Activated T-cell treated with anti-CD3 and anti-CD28 coated beads for 24 hours (primary cell): Measurements from ENCODE around the gene ZNF618.

Source experiments
- DNase-seq: peaks from one replicate; pipeline ENCODE4 v3.0.0-alpha.2; 2020; ENCODE audit warnings: low read depth

ZNF618 gene

GRCh38 chr9:113934167-113934828 lies 58.2 kb downstream of the ZNF618 start:
- DNase-seq, result no peak

GRCh38 chr9:113934829-113935676 lies 58.9 kb downstream of the ZNF618 start:
- DNase-seq, result no peak

- no peak for DNase-seq
These were observed 59.7 kb downstream of the ZNF618 start for GRCh38 chr9:113935677-113936380.

- DNase-seq, result no peak
These were observed 64.0 kb downstream of the ZNF618 start for GRCh38 chr9:113940077-113940476.

GRCh38 chr9:113941056-113941455 lies 64.9 kb downstream of the ZNF618 start:
- no peak for DNase-seq

- DNase-seq, result no peak
These were observed 65.4 kb downstream of the ZNF618 start for GRCh38 chr9:113941526-113941925.

- DNase-seq, result no peak
These were observed 67.3 kb downstream of the ZNF618 start for GRCh38 chr9:113943112-113944009.

GRCh38 chr9:113945784-113946183 lies 69.7 kb downstream of the ZNF618 start:
- DNase-seq, result no peak

GRCh38 chr9:113946496-113947115 lies 70.5 kb downstream of the ZNF618 start:
- DNase-seq, result no peak

- no peak for DNase-seq
These were observed 71.8 kb downstream of the ZNF618 start for GRCh38 chr9:113947941-113948340.

GRCh38 chr9:113948891-113949570 lies 72.9 kb downstream of the ZNF618 start:
- DNase-seq, result no peak

- no peak for DNase-seq
These were observed 73.5 kb downstream of the ZNF618 start for GRCh38 chr9:113949571-113950078.

GRCh38 chr9:113950195-113951031 lies 74.3 kb downstream of the ZNF618 start:
- DNase-seq, result no peak

GRCh38 chr9:113951032-113951372 lies 74.9 kb downstream of the ZNF618 start:
- DNase-seq, result no peak

GRCh38 chr9:113952676-113953075 lies 76.6 kb downstream of the ZNF618 start:
- DNase-seq, result no peak

- no peak for DNase-seq
These were observed 77.4 kb downstream of the ZNF618 start for GRCh38 chr9:113953531-113953930.

- DNase-seq, result no peak
These were observed 78.5 kb downstream of the ZNF618 start for GRCh38 chr9:113954591-113954990.

GRCh38 chr9:113955076-113955752 lies 79.1 kb downstream of the ZNF618 start:
- DNase-seq, result no peak

GRCh38 chr9:113956901-113957300 lies 80.8 kb downstream of the ZNF618 start:
- DNase-seq, result no peak
